Stimulated activated CD4-positive, alpha-beta T cell treated with anti-CD3 and anti-CD28 coated beads, Interleukin-12 subunit alpha, Interleukin-12 subunit beta, amount 100 ng/mL, for 48 hours (primary cell): ENCODE measurements around the gene PDPK1.
"Not testable (repeated sequence)": the region's sequence is repeated elsewhere in the genome, so short reads cannot be mapped to it uniquely, and the experiment has no call there.

Experiments used
- DNase-seq, 3 donors: peaks; one replicate each; pipeline ENCODE4 v3.0.0-alpha.2; 2020; ENCODE audit warnings: low read depth in 2 of 3, low spot score in 1 of 3

Gene PDPK1

DNA sequence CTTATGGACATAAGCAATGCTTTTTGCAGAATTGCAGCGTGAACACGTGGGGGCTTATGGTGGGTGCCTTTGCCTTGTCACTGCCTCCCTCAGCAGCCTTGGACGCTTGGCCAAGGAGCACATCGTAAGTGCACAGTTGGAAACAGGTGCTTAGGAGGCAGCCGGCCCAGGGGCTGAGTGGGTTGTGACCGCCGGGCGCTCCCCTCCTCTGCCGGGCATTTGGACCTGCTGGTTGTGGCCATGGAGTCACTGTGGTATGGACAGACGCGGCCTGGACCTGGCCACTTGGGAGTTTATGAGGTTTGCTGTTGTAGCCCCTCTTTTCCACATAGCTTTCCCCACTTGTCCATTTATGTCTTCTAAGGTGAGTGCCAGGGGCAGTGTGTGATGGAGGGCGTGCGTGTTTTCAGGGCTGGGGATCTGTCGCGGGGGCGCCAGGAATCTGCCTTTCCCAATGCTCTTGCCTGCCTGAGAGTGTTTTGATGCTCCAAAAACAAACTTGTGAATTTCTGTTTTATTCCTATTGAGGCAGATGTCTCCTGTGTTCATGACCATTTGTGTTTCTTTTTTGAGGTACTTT, 49.2 kb downstream of the PDPK1 start:
- DNase-seq = no peak

DNA sequence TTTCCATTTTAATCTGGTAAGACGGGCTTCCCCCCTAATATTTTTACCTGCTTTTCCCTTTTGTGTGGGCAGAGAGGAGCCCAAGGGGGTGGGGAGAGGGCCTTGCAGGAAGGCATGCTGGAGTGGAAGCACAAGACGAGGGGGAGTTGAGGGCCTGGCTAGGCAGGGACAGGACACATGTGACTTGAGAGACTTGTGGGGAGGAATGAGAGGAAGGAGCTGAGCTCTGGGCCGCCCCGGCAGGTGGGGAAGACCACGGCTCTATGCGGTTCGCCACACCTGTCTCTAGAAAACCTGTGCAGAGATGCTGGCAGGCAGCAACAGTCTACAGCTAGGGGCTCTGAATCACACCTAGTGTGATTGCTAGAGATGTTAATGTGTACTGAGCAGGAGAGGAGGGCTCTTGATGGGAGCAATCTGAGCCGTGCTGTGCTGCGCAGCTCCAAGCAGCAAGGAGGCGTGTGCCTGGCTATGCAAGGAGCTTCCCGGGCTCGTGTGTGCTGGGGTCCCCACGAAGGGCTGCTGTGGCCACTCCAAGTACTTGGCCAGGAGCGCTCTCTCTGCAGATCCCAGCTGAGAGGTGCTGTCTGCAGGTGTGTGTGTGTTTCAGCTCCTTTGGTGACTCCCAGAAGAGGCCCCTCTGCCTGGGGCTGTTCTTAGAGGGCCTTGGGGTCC, 50.2 kb downstream of the PDPK1 start:
- DNase-seq = no peak

- DNase-seq = no peak
These were observed 53.8 kb downstream of the PDPK1 start for GRCh38 chr16:2591476-2592240.

DNA sequence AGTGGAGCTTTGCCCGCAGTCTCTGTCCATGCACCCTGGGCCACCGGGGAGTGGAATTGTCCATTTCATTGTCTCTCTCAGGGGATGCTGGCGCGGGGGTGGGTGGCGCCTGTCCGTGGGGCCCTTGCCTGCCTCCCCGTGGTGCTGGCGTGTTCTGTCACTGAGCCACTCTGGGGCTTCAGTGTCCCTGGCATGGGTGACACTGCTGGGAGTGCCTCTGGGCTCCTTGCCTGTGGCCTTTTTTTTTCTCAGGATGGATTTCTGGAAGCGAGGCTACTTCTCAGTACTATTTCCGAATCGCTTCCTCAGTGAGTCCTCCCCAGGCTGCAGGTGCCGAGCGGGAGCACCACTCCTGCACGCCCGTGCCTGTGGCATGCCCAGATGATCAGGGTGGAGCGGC, 55.0 kb downstream of the PDPK1 start:
- no peak for DNase-seq

GRCh38 chr16:2595393-2596205, 57.8 kb downstream of the PDPK1 start:
- no peak for DNase-seq

- DNase-seq = no peak
These were observed 59.1 kb downstream of the PDPK1 start for GRCh38 chr16:2596747-2597559.

- DNase-seq = no peak
These were observed 59.7 kb downstream of the PDPK1 start for GRCh38 chr16:2597560-2597902.

DNA sequence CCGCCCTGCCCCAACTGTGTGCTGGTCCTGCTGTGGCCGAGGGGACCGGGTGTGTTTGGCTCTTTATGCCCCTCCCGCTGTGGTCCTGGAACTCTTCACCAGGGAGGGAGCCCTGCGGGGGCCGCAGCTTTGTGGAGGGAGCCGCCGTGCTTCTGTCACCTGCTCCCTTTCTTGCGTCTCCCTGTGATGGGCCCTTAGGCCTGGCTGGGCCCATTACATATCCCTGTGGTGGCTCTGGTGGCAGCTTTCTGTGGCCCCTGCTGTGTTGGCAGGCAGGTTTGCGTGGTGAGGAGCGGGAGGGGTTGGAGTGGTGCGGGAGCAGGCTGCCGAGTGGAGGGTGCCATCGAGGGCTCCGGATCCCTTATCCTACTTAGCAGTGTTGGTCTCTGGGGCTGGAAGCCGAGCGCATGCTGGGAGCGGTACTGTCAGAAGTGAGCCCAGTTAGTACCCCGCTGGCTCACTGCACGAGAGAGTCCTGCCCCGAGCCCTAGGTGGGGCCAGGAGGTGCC, 60.4 kb downstream of the PDPK1 start:
- DNase-seq = no peak

- DNase-seq = no peak
These were observed 60.9 kb downstream of the PDPK1 start for GRCh38 chr16:2598723-2599122.

DNA sequence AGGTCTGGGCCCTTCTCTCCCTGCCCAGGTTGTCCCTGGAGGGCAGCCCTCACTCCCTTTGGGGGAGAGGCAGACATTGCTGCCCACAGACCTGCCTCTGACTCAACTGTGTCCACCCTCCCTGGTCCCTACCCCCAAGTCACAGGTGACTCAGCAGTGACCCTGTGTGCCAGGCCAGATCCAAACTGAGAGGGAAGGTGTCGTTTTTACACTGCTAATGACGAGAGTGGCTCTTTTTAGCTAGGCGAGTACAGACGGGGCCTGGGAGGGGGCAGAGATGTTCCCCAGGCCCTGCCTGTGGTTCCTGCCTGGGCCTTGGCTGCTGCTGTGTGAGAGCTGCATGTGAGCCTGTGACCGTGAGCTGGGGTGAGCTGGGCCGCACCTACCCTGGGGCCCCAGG, 61.3 kb downstream of the PDPK1 start:
- not testable (repeated sequence) for DNase-seq

- DNase-seq = not testable (repeated sequence)
These were observed 62.0 kb downstream of the PDPK1 start for GRCh38 chr16:2599785-2600184.

DNA sequence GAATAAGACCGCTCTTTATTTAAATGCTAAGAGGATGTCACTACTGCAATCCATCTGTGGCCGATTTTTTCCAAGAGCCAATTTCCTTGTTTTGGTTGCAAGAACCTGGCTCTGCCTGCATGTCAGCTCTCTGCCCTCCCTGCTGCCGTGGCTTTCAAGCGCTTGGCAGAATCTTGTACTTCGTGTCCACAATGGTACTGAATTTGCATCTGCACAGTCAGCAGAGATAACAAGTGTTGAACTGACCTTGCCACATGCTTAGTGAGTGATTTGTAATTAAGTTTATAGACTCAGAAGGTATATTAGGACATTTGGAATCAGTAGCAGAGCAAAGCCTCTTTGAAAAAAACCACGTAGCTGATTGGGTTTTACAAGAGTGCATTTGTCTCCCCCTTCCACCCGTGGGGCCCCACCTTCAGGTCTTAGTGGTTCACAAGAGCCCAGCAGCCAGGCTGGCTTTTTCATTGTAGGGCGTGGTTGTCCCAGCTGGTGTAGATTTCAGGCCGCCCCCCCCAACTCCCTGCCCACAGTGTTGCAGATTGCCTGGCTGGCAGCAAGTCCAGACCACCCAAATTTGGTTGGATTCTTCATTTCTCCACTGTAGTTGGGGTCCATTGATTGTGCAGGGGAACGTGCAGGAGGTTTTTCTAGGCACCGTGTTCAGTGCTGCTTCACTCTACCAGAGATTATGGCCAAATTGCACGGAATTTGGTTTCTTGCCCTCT, 63.6 kb downstream of the PDPK1 start:
- DNase-seq = not testable (repeated sequence)

DNA sequence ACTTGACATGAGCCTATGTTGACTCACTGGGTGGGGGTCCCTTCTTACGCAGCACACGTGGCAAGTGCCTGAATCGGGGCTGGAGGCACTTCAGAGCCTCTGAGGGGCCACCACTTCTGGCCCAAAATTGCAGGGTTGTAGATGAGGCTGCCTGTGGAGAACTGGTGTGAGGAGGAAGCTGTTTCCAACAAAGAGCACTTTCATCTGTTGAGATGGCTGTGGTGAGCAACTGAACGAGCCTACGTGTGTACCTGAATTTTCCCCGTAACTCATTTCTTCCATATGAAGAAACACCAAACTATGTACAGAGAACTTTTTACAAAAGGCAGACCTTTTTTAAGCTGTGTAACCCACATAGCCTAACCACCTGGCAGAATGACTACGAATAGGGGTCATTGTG, 64.4 kb downstream of the PDPK1 start:
- not testable (repeated sequence) for DNase-seq

- peak; percentile 80 to 87 (median 86) for DNase-seq
These were observed 65.6 kb downstream of the PDPK1 start for GRCh38 chr16:2603165-2604015.

- not testable (repeated sequence) for DNase-seq
These were observed 66.2 kb downstream of the PDPK1 start for GRCh38 chr16:2604016-2604369.

GRCh38 chr16:2606820-2607219, 69.0 kb downstream of the PDPK1 start:
- not testable (repeated sequence) for DNase-seq

- DNase-seq = not testable (repeated sequence)
These were observed 71.5 kb downstream of the PDPK1 start for GRCh38 chr16:2609345-2609744.

DNA sequence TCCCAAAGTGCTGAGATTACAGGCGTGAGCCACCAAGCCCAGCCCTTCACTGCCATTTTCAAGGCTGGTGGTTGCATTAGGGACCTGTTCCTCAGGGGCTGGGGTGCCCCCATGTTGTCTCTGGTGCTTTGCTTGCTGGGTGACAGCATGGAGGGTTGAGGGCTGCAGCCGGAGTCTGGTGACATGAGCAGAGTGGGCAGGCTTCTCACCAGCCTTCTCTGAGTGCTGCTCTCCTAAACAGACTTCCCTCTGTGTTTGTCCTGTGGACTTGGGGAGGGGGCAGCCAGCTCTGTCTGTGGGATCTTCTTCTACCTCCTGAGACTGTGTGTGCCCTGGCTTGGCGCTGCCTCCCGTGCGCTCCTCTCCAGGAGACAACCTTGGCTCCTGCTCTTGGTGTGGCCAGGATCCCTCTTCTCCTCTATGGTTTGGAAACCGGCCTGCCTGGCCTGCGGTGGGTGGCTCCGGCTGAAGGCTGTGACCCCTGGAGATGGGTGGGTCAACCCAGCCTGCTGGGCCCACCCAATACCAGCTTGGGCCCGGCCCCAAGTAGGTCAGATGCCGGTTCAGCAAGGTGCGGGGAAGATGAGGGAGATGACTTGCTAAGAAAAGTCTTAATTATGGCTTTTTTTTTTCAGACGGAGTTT, 72.1 kb downstream of the PDPK1 start:
- DNase-seq = no peak
